GM12891 (cell line): ENCODE data around the gene SDR42E1.
A peak's percentile ranks its signal among the peaks of the same experiment; 100 is the strongest.

ENCODE experiments used
- DNase-seq: peaks from one replicate; pipeline ENCODE4 v3.0.0; 2011; ENCODE audit warnings: low spot score; ENCODE audit not compliant: insufficient read length
- FAIRE-seq: peaks from 2 replicates; lab custom pipeline; 2011; peaks lifted over from hg19 to GRCh38; lab: Jason Lieb, UNC
- PAX5 ChIP-seq: IDR thresholded peaks from 2 replicates; pipeline ENCODE4 v1.6.1; 2011; ENCODE audit warnings: low read length, moderate library complexity, mild to moderate bottlenecking; ENCODE audit not compliant: insufficient read depth, severe bottlenecking
- POLR2A ChIP-seq: IDR thresholded peaks from 2 replicates; pipeline ENCODE4 v1.6.1; 2011; ENCODE audit warnings: low read depth, low read length, control low read depth
- POLR2AphosphoS5 ChIP-seq: IDR thresholded peaks from 2 replicates; pipeline ENCODE4 v1.6.1; 2011; ENCODE audit warnings: low read depth, low read length, control low read depth
- POU2F2 ChIP-seq: IDR thresholded peaks from 2 replicates; pipeline ENCODE4 v1.6.1; 2011; ENCODE audit warnings: low read depth, mild to moderate bottlenecking, control low read depth, low read length, moderate library complexity
- SPI1 ChIP-seq: IDR thresholded peaks from 2 replicates; pipeline ENCODE4 v1.6.1; 2011; ENCODE audit warnings: low read depth, low read length, control low read depth
- TAF1 ChIP-seq: IDR thresholded peaks from 2 replicates; pipeline ENCODE4 v1.6.1; 2011; ENCODE audit warnings: low read depth, low read length, control low read depth

The SDR42E1 gene

GRCh38 chr16:82041542-82041941, 30.3 kb upstream of the SDR42E1 start:
- no peak for FAIRE-seq
- TF ChIP-seq POLR2A (no peak), PAX5 (no peak), POLR2AphosphoS5 (no peak), POU2F2 (no peak), TAF1 (no peak), SPI1 (no peak)
- DNase-seq = no peak

GRCh38 chr16:82040296-82040695, 29.0 kb upstream of the SDR42E1 start:
- FAIRE-seq (no peak), DNase-seq (no peak)
- TF ChIP-seq POLR2AphosphoS5 (no peak), POLR2A (no peak), SPI1 (no peak), PAX5 (no peak)

- DNase-seq = no peak
- FAIRE-seq = no peak
- TF ChIP-seq POLR2AphosphoS5 (no peak), SPI1 (no peak), TAF1 (no peak), POU2F2 (no peak), POLR2A (no peak), PAX5 (no peak)
Measured at GRCh38 chr16:82037666-82038065, 26.4 kb upstream of the SDR42E1 start.

DNA sequence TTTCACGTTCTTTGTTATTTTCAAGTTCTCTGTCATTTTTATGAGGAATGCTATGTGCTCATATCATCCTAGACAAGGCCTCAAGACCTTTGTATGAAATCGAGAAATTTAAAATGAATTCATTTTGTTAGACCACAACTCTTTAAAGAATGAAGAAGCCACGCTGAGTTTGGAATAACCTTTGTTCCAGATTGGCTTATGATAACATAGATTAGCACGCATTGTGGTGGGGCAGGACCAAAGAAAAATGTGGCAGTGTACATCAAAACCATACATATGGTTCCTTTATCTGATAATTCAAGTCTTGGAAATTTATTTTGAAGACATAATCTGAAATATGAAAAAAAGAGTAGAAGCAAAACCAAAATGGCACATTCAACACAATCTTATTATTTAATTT, 26.0 kb upstream of the SDR42E1 start:
- DNase-seq (no peak), FAIRE-seq (no peak)
- no peak for TF ChIP-seq POLR2AphosphoS5
- TF ChIP-seq TAF1 = no peak
- TF ChIP-seq PAX5 = no peak
- TF ChIP-seq SPI1 = no peak
- no peak for TF ChIP-seq POU2F2
- no peak for TF ChIP-seq POLR2A

DNA sequence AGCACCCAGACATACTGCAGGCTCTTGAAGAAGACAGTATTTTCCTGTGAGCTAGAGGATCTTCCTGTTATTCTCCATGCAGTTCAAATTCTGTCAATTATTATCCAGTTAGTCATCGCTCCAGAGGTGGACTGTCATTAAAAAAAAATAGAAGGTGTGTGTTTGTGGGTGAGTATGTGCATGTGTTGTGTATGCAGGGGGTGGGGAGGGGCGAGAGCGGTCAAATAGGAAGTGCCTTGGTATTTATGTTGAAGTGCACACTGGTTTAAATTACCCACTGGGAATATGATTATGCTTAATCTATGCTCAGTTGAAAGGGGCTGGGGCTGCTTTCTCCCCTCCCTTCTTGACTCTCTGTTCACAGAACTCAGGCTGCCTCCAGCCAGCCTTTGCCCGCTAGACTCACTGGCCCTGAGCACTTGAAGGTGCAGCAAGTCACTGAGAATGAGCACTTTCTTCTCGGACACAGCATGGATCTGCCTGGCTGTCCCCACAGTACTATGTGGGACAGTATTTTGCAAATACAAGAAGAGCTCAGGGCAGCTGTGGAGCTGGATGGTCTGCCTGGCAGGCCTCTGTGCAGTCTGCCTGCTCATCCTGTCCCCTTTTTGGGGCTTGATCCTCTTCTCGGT, 23.8 kb upstream of the SDR42E1 start, which contains the start of gene HSD17B2:
Gene HSD17B2 (plus strand): TSS at position 273 of the 632 bp plus-strand sequence. CDS start 172 bp downstream, at position 445.
- DNase-seq (no peak), FAIRE-seq (no peak)
- TF ChIP-seq SPI1 (no peak), PAX5 (no peak), POLR2AphosphoS5 (no peak), POU2F2 (no peak), POLR2A (no peak), TAF1 (no peak)

DNA sequence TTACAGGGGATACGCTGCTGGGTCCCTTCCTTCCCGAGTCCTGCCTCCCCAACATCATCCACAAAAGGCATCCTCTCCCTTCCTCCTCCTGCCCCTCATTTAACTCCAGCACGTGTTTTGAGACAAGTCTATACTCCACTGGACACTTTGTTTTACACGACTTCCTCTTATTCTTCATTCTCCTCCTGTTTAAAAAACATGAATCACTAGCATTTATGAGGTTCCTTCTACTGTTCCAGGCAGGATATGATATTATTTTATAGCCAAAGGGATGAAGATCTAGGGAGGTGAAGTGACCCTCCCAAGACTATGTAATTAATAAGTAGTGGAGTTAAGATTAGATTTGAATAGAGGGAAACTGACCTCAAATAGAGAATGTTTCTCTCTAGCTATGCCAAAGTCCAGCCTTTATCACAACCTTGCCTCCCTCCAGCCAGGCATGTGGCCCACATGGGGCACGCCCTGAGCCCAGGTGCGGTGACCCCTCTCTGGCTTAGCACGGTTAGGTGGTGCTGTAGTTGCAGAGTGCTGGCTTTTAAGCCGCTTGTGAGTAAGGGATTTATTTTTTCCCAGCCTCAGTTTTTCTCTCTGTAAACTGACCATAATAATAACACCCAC, 22.5 kb upstream of the SDR42E1 start:
- FAIRE-seq = no peak
- no peak for DNase-seq

GRCh38 chr16:82033006-82033405, 21.7 kb upstream of the SDR42E1 start:
- FAIRE-seq = no peak
- DNase-seq = no peak
- TF ChIP-seq TAF1 (no peak), POLR2AphosphoS5 (no peak), POLR2A (no peak), POU2F2 (no peak), PAX5 (no peak), SPI1 (no peak)

More for the DNA sequence above, 22.5 kb upstream of the SDR42E1 start:
- TF ChIP-seq SPI1 (no peak), PAX5 (no peak), POLR2AphosphoS5 (no peak), TAF1 (no peak), POU2F2 (no peak), POLR2A (no peak)

DNA sequence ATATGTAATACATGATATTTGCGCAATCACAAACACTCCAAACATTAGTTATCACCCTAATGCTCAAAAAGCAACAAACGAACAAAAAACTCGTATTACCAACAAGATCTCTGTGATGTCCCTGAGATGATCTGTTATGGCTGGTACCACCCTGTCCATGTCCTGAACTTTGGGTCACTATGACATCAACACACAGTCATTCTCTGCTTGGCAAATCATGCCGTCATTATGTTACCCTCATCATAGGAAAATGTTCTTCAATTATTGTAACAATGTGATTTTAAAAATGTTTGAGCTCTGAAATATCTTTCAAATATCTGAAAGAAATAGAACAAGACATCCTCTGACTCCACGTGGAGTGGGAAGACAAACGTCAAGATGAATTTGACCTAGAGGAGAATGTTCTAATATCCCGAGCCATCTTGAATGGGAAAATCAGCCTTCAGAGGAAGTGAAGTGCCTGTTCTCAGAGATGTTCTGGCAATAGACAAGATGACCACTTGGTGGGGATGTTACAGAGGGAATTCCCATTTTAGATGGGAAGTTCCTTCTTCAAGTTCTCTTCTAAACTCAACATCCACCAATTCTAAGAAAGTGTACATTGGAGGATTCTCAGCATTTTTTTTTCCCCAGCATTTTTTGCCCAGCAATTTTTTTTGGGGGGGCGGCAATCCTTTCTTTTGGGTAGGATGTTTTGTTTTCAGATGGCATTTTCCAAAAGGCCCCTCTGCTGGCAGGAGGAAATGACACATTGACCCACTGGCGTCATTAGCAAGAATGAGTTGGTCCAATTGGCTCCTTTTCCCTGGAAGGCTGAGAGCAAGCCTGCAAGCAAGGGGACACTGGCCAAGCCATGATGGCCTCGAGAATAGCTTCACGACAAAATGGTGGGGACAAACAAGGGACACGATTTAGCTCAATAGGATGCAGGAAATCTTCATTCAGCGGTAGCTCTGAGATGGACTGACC, 20.1 kb upstream of the SDR42E1 start:
- TF ChIP-seq POLR2AphosphoS5 = no peak
- peak; percentile 36 for TF ChIP-seq SPI1
- TF ChIP-seq TAF1 = no peak
- no peak for TF ChIP-seq PAX5
- DNase-seq = no peak
- no peak for FAIRE-seq

DNA sequence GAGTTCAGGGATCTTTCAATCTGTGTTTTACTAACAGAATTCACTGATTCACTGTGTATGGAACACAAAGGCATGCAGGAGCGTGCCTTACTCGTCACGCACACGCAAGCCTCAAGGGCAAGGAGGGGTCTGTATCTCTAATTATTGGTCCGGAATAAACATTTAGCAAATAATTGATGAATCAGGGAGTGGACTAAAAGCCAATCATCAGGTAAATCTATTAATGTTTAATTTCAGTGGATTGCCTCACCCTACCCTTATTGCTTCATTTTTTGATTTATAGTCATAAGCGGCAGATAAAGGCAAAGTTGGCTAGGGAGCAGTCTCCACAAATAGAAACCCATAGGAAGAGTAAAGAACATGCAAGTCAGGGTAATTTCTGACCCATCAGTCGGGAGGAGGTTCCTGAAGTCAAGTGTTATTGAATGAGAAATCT, 16.4 kb upstream of the SDR42E1 start:
- no peak for FAIRE-seq
- TF ChIP-seq SPI1 = no peak
- TF ChIP-seq TAF1 = no peak
- TF ChIP-seq POLR2AphosphoS5 = no peak
- no peak for TF ChIP-seq POLR2A
- no peak for TF ChIP-seq PAX5
- no peak for TF ChIP-seq POU2F2

DNA sequence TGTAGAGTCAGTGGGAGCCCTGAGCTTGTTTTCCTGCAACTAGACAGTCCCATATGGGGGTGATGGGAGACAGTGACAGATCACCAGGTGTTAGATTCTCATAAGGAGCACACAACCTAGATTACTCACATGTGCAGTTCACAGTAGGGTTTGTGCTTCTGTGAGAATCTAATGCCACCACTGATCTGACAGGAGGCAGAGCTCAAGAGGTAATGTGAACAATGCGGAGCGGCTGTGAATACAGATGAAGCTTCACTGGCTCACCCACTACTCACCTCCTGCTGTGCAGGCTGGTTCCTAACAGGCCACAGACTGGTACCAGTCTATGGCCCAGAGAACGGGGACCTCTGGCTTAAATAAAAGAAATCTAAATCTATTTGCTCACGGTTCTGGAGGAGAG, 13.6 kb upstream of the SDR42E1 start:
- no peak for TF ChIP-seq SPI1
- no peak for TF ChIP-seq PAX5
- TF ChIP-seq TAF1 = no peak
- TF ChIP-seq POLR2AphosphoS5 = no peak
- TF ChIP-seq POU2F2 = no peak
- no peak for TF ChIP-seq POLR2A
- DNase-seq (no peak), FAIRE-seq (no peak)

More for the DNA sequence above, 16.4 kb upstream of the SDR42E1 start:
- no peak for DNase-seq
